Prostate gland (tissue), 2 donors: ENCODE measurements around the gene APOL4. TPM values are rescaled to one million over a fixed set of nuclear protein-coding genes. Genes with fewer than 3 reads are reported as not detected.
"Not testable (repeated sequence)": the region's sequence is repeated elsewhere in the genome, so short reads cannot be mapped to it uniquely, and the experiment has no call there.

ENCODE experiments used
- DNase-seq: peaks from one replicate; pipeline ENCODE4 v3.0.0-alpha.2; 2019; ENCODE audit warnings: low spot score
- H3K27ac ChIP-seq, 2 donors: fragments of 200-600 bp; sonication (generic); 2 replicates each; pipeline ENCODE4 v1.5.1; 2017 to 2019
- H3K27me3 ChIP-seq: fragments of 200-600 bp; sonication (generic); replicated peaks from 2 replicates; pipeline ENCODE4 v1.5.1; 2019; ENCODE audit not compliant: insufficient read depth
- H3K36me3 ChIP-seq, 2 donors: fragments of 200-600 bp; sonication (generic); 1 replicate in 1 of 2; 2 replicates in 1 of 2; pipeline versions ENCODE4 v1.5.1 to v1.8.1; 2017 to 2019
- H3K4me1 ChIP-seq: fragments of 200-600 bp; sonication (generic); replicated peaks from 2 replicates; pipeline ENCODE4 v1.5.1; 2019
- H3K4me3 ChIP-seq, 2 donors: fragments of 200-600 bp; sonication (generic); 2 replicates each; pipeline ENCODE4 v1.5.1; 2017 to 2019
- H3K9me3 ChIP-seq: fragments of 200-600 bp; sonication (generic); 2 replicates; pipeline ENCODE4 v1.5.1; 2017
- POLR2A ChIP-seq: fragments of 450-650 bp; IDR thresholded peaks from one replicate; pipeline ENCODE4 v1.6.1; 2016; ENCODE audit warnings: antibody characterized with exemption, mild to moderate bottlenecking
- POLR2AphosphoS5 ChIP-seq: sonication (generic); formaldehyde crosslinking; IDR thresholded peaks from one replicate; pipeline ENCODE4 v1.6.1; 2017; ENCODE audit warnings: antibody characterized with exemption
- WGBS: methylation state at CpG from one replicate; pipeline ENCODE4 v1.1.5; 2018; 5-methylcytosine and 5-hydroxymethylcytosine counted together
- intact Hi-C: fragments of 100-400 bp; cut with DNase I; formaldehyde crosslinking; loops from one replicate; pipeline ENCODE4 v1.14.2; 2022
- total RNA-seq, 2 donors: library from RNA; depleted of rRNA; stranded (reverse); fragments of >200 nt; gene quantifications; one replicate each; pipeline ENCODE4 v1.1.0, GENCODE V29; 2016
- TF ChIP-seq, protein P1 (sequence below), 4 experiments: fragments of 200-600 bp in 2 of 4; fragments of 450-650 bp in 2 of 4; sonication (generic) in 2 of 4; IDR thresholded peaks; 1 replicate in 3 of 4; 2 replicates in 1 of 4; pipeline ENCODE4 v1.5.1; 2016 to 2019; ENCODE audit warnings: antibody characterized with exemption in 4 of 4, mild to moderate bottlenecking in 2 of 4, moderate library complexity in 2 of 4

Gene APOL4
- total RNA-seq, 2 donors from 2014 or later: 13.6 to 25.5 TPM

GRCh38 chr22:36228944-36229343 is 27.3 kb upstream of the APOL4 start:
- H3K36me3 ChIP-seq: peaks cover 0 to 6% of the 10 kb centered on the region in 2 donors
- WGBS: 41% methylated on average over 7 of the region's 7 CpGs
- TF ChIP-seq, protein P1, sequence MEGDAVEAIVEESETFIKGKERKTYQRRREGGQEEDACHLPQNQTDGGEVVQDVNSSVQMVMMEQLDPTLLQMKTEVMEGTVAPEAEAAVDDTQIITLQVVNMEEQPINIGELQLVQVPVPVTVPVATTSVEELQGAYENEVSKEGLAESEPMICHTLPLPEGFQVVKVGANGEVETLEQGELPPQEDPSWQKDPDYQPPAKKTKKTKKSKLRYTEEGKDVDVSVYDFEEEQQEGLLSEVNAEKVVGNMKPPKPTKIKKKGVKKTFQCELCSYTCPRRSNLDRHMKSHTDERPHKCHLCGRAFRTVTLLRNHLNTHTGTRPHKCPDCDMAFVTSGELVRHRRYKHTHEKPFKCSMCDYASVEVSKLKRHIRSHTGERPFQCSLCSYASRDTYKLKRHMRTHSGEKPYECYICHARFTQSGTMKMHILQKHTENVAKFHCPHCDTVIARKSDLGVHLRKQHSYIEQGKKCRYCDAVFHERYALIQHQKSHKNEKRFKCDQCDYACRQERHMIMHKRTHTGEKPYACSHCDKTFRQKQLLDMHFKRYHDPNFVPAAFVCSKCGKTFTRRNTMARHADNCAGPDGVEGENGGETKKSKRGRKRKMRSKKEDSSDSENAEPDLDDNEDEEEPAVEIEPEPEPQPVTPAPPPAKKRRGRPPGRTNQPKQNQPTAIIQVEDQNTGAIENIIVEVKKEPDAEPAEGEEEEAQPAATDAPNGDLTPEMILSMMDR (IDR thresholded peaks at IDR 0.05): no peak
- TF ChIP-seq POLR2AphosphoS5 (no peak), POLR2A (no peak)

DNA sequence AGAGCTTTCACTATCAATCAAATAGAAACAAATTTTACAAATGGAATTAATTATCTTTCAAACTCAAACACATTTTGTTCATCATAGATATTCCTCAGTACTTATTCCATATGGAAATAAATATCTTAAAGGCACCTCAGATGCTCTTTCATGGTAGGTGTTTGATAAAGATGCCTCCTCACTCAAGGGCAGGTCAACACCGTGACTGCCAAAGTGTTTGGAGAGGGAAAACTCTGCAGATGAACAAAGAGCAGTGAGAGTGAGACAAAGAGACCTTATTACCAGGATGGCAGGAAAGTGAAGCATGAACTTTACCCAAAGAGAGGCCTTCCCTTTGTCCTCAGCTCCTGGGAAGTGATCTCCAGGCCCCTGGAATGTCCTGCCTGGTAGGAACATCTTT is 26.8 kb upstream of the APOL4 start:
- DNase-seq, H3K4me1 ChIP-seq, intact Hi-C loops, H3K9me3 ChIP-seq, H3K27ac ChIP-seq, H3K27me3 ChIP-seq, H3K36me3 ChIP-seq, H3K4me3 ChIP-seq: not testable (repeated sequence)
- WGBS: 100% methylated on average over 1 of the region's 1 CpG

More at GRCh38 chr22:36228944-36229343, 27.3 kb upstream of the APOL4 start:
- H3K27ac ChIP-seq: no peak overlapping the region
- no peaks in the 10 kb centered on the region for H3K27me3 ChIP-seq
- no peaks in the 10 kb centered on the region for H3K4me1 ChIP-seq
- no peaks in the 10 kb centered on the region for H3K9me3 ChIP-seq
- intact Hi-C loops: no loop called here
- H3K4me3 ChIP-seq: no peak overlapping the region
- no peak for DNase-seq

DNA sequence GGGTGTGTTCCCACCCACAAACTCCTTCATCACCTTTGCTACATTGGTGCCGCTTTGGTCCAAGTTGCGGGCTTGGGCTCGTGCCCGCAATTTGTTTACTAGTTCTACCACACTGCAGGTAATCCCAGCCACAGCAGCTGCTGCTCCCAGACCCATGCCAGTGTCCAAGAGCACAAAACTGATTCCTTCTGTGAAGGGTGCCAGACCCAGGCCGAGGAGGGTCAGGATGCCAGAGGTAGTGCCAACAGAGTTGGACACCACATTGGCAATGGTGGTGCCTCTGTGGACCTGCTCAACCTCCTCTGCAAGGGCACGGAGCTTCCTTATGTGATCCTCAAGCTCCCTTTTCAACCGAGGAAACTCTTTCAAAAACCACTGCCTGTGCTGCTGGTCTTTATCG is 26.2 kb upstream of the APOL4 start:
- Histone ChIP-seq H3K27me3 (no peaks in the 10 kb centered on the region), H3K27ac (no peak overlapping the region), H3K4me1 (no peaks in the 10 kb centered on the region), H3K9me3 (no peaks in the 10 kb centered on the region), H3K36me3 (peaks cover 0 to 6% of the 10 kb centered on the region in 2 donors), H3K4me3 (no peak overlapping the region)
- TF ChIP-seq POLR2AphosphoS5 (no peak), POLR2A (no peak)
- TF ChIP-seq, protein P1 (IDR thresholded peaks at IDR 0.05): no peak
- intact Hi-C loops: no loop called here
- DNase-seq: no peak
- 86% methylated on average over 8 of the region's 8 CpGs for WGBS

DNA sequence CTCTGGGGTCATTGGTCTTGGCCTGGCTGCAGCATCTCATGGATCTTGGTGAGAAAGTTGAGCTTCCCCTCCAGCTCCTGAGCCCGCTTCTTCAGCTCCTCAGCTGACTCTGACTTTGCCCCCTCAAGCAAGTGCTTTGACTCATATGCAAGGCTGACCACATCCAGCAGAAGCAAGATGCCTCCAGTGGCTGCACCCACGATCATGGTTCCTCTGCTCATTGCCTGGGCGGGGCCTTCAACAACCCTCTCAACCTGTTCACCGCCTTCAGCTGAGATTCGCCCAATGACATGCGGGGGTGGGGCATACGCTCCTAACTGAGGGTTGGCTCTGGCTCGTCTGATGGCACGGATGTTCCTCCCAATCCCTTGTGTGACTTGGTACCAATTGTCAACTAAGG is 25.8 kb upstream of the APOL4 start:
- Histone ChIP-seq H3K27ac (no peak overlapping the region), H3K4me1 (no peaks in the 10 kb centered on the region), H3K4me3 (no peak overlapping the region), H3K27me3 (no peaks in the 10 kb centered on the region), H3K9me3 (no peaks in the 10 kb centered on the region), H3K36me3 (peaks cover 0 to 6% of the 10 kb centered on the region in 2 donors)
- DNase-seq: no peak
- TF ChIP-seq POLR2A (no peak), POLR2AphosphoS5 (no peak)
- TF ChIP-seq, protein P1 (IDR thresholded peaks at IDR 0.05): no peak
- intact Hi-C loops: no loop called here
- WGBS: 93% methylated on average over 9 of the region's 9 CpGs

DNA sequence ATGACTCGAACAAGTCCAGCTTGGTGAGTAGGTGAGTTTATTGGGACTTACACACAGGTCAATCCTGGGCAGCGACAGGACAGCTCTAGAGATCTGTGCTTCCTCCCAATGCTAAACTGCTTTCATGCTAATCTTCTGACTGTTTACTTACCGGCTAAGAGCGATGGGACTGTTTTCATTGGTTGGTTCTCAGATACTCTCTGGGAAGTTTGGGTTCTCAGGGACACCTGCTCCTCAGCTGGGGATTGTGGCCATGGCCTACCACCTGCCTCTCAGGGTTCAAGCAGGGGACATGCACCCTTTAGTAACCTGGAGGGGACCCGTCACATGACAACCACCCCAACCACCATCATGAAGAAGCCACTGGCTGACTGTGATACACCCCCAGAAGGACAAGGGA is 24.6 kb upstream of the APOL4 start:
- TF ChIP-seq POLR2AphosphoS5 (no peak), POLR2A (no peak)
- TF ChIP-seq, protein P1 (IDR thresholded peaks at IDR 0.05): no peak
- WGBS: 96% methylated on average over 5 of the region's 5 CpGs
- no peaks in the 10 kb centered on the region for H3K4me1 ChIP-seq
- H3K27ac ChIP-seq: no peak overlapping the region
- intact Hi-C loops: no loop called here
- no peak for DNase-seq
- peaks cover 0 to 6% of the 10 kb centered on the region in 2 donors for H3K36me3 ChIP-seq
- no peak overlapping the region for H3K4me3 ChIP-seq
- no peaks in the 10 kb centered on the region for H3K9me3 ChIP-seq
- H3K27me3 ChIP-seq: no peaks in the 10 kb centered on the region
